HCEC 1CT (cell line): Measurements from ENCODE around the gene TAT.
"Not testable (repeated sequence)": the region's sequence is repeated elsewhere in the genome, so short reads cannot be mapped to it uniquely, and the experiment has no call there.

Experiments used
- DNase-seq: peaks from one replicate; pipeline ENCODE4 v3.0.0-alpha.2; 2017

The TAT gene

GRCh38 chr16:71576971-71577370 is at the start of gene TAT:
Gene TAT, minus strand, starts transcription at chr16:71577092. Its CDS starts 677 bp downstream, at chr16:71576415.
- DNase-seq, result no peak

- no peak for DNase-seq
Observed at GRCh38 chr16:71626018-71626857, 49.3 kb upstream of the TAT start, which contains the start of gene MARVELD3. Gene MARVELD3, plus strand, starts transcription at chr16:71626184. Its CDS starts 46 bp downstream, at chr16:71626230.

GRCh38 chr16:71625113-71625850 is 48.4 kb upstream of the TAT start:
- no peak for DNase-seq

- DNase-seq, result no peak
Observed at GRCh38 chr16:71623597-71623996, 46.7 kb upstream of the TAT start.

- DNase-seq, result no peak
Observed at GRCh38 chr16:71622088-71622487, 45.2 kb upstream of the TAT start.

- no peak for DNase-seq
Observed at GRCh38 chr16:71618429-71618828, 41.5 kb upstream of the TAT start.

- not testable (repeated sequence) for DNase-seq
Observed at GRCh38 chr16:71614956-71615355, 38.1 kb upstream of the TAT start.

- peak; percentile 25 for DNase-seq
Observed at GRCh38 chr16:71610936-71611871, 34.3 kb upstream of the TAT start.

- no peak for DNase-seq
Observed at GRCh38 chr16:71610447-71610846, 33.6 kb upstream of the TAT start.

GRCh38 chr16:71609066-71609465 is 32.2 kb upstream of the TAT start:
- no peak for DNase-seq

- DNase-seq, result no peak
Observed at GRCh38 chr16:71600822-71601221, 23.9 kb upstream of the TAT start.

GRCh38 chr16:71598426-71598825 is 21.5 kb upstream of the TAT start:
- not testable (repeated sequence) for DNase-seq

- DNase-seq, result not testable (repeated sequence)
Observed at GRCh38 chr16:71595340-71595826, 18.5 kb upstream of the TAT start.

- DNase-seq, result no peak
Observed at GRCh38 chr16:71594000-71594646, 17.2 kb upstream of the TAT start.

GRCh38 chr16:71593048-71593999 is 16.4 kb upstream of the TAT start:
- DNase-seq, result no peak

GRCh38 chr16:71591917-71592316 is 15.0 kb upstream of the TAT start:
- no peak for DNase-seq

GRCh38 chr16:71590584-71590983 is 13.7 kb upstream of the TAT start:
- no peak for DNase-seq

- not testable (repeated sequence) for DNase-seq
Observed at GRCh38 chr16:71590071-71590470, 13.2 kb upstream of the TAT start.

- not testable (repeated sequence) for DNase-seq
Observed at GRCh38 chr16:71589334-71589733, 12.4 kb upstream of the TAT start.

GRCh38 chr16:71585318-71585703 is 8.4 kb upstream of the TAT start:
- DNase-seq, result no peak
